ENCODE results near the gene CCDC149.

CCDC149 gene

DNA sequence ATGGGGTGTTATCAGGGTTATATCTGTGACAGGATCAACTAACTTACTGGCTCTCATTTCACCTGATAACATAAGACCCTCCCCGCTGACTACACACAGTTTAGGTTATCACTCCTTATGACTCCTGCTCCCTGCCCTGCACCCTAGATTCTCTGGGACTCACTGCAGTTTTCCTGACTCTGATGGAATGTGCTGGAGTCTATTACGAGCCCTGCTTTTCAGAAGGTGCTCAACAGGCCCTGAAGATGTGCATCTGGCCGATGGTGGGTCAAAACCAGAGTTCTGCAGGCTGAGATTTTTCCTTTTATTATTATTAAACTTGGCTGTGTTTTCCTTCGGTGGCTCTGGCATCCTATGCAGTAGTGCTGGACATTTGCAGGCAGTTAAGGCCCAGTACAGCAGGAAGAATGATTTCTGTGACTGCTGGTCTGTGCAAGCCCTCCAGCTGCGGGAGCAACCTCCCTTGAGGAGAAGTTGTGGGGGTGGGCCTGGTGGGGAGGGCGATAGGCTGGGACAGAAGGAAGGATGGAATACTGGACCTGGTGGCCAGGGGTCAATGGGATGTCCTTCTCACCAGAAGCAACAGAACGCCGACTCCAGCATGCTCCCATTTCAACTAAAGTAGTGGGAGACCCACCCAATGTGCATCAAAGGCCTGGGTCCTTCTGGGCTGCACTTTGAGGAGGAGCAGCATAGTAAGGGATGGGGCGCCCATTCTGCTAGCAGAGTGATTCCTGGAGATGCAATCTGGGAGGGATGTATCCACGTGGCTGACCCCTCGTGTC, 106.4 kb downstream of the CCDC149 start:
- H3K36me3 ChIP-seq (ENCODE audit: control insufficient read depth, insufficient read depth, low read length), result no peaks in the 10 kb centered on the region
- H3K4me3 ChIP-seq (ENCODE audit: low read length), result no peak overlapping the region
- H3K9ac ChIP-seq (ENCODE audit: low read length), result no peak overlapping the region
- peaks cover 6% of the 10 kb centered on the region for H3K27me3 ChIP-seq (ENCODE audit: control insufficient read depth, insufficient read depth, low read length)
- no peaks in the 10 kb centered on the region for H3K9me3 ChIP-seq (ENCODE audit: control insufficient read depth, low read length)
- H3K4me1 ChIP-seq (ENCODE audit: control insufficient read depth, insufficient read depth, low read length), result peaks cover 9% of the 10 kb centered on the region

DNA sequence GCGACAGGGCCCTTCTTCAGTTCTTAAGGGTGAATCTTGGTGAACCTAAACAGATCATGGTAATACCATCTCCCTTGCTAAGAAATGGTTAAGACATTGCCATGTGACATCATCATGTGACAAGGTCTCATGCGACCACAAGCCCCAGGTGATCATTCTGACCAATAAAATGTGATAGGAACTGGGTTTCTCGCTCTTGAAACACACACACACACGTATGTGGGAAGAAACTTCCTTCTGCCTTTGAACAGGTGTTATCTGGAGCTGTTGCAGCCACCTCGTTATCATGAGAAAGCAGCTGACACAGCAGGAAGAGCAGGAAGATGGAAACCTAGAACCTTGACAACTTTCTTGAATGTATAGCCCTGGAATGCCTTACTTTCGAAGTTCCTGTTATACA, 107.3 kb downstream of the CCDC149 start:
- Histone ChIP-seq H3K36me3 (ENCODE audit: control insufficient read depth, insufficient read depth, low read length) (no peaks in the 10 kb centered on the region), H3K4me3 (ENCODE audit: low read length) (no peak overlapping the region), H3K27me3 (ENCODE audit: control insufficient read depth, insufficient read depth, low read length) (peaks cover 14% of the 10 kb centered on the region), H3K4me1 (ENCODE audit: control insufficient read depth, insufficient read depth, low read length) (peaks cover 9% of the 10 kb centered on the region), H3K9me3 (ENCODE audit: control insufficient read depth, low read length) (no peaks in the 10 kb centered on the region), H3K9ac (ENCODE audit: low read length) (no peak overlapping the region)

- H3K4me1 ChIP-seq (ENCODE audit: control insufficient read depth, insufficient read depth, low read length), result peaks cover 11% of the 10 kb centered on the region
These were observed 107.8 kb downstream of the CCDC149 start for GRCh38 chr4:24805067-24805466.

GRCh38 chr4:24802648-24803047, 110.2 kb downstream of the CCDC149 start:
- Histone ChIP-seq H3K27me3 (ENCODE audit: control insufficient read depth, insufficient read depth, low read length) (peaks cover 39% of the 10 kb centered on the region), H3K4me1 (ENCODE audit: control insufficient read depth, insufficient read depth, low read length) (peaks cover 12% of the 10 kb centered on the region)

More at GRCh38 chr4:24805067-24805466, 107.8 kb downstream of the CCDC149 start:
- Histone ChIP-seq H3K4me3 (ENCODE audit: low read length) (no peak overlapping the region), H3K27me3 (ENCODE audit: control insufficient read depth, insufficient read depth, low read length) (peaks cover 19% of the 10 kb centered on the region), H3K9ac (ENCODE audit: low read length) (no peak overlapping the region), H3K9me3 (ENCODE audit: control insufficient read depth, low read length) (no peaks in the 10 kb centered on the region), H3K36me3 (ENCODE audit: control insufficient read depth, insufficient read depth, low read length) (no peaks in the 10 kb centered on the region)

GRCh38 chr4:24801136-24801855, 111.5 kb downstream of the CCDC149 start:
- Histone ChIP-seq H3K27me3 (ENCODE audit: control insufficient read depth, insufficient read depth, low read length) (peaks cover 50% of the 10 kb centered on the region), H3K4me1 (ENCODE audit: control insufficient read depth, insufficient read depth, low read length) (peaks cover 12% of the 10 kb centered on the region), H3K9me3 (ENCODE audit: control insufficient read depth, low read length) (no peaks in the 10 kb centered on the region), H3K9ac (ENCODE audit: low read length) (no peak overlapping the region), H3K36me3 (ENCODE audit: control insufficient read depth, insufficient read depth, low read length) (no peaks in the 10 kb centered on the region), H3K4me3 (ENCODE audit: low read length) (no peak overlapping the region)

More at GRCh38 chr4:24802648-24803047, 110.2 kb downstream of the CCDC149 start:
- H3K36me3 ChIP-seq (ENCODE audit: control insufficient read depth, insufficient read depth, low read length), result no peaks in the 10 kb centered on the region
- H3K9ac ChIP-seq (ENCODE audit: low read length), result no peak overlapping the region
- H3K9me3 ChIP-seq (ENCODE audit: control insufficient read depth, low read length), result no peaks in the 10 kb centered on the region
- H3K4me3 ChIP-seq (ENCODE audit: low read length), result no peak overlapping the region

DNA sequence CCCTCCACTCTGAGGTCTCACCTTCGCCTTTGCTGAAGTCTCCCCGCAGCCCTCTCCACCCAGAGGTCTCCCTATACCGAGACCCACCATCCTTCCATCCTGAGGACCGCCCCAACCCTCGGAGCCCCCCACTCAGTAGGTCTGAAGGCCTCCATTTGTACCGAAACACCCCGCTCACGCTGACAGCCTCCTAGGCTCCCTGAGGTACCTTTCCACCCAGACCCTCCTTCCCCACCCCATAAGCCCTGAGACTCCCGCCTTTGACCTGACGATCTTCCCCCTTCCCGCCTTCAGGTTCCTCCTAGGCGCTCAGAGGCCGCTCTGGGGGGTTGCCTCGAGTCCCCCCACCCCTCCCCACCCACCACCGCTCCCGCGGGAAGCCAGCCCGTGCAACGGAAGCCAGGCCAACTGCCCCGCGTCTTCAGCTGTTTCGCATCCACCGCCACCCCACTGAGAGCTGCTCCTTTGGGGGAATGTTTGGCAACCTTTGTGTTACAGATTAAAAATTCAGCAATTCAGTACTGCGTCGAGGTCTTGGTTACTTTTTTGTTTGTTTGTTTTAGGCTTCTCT, 112.4 kb downstream of the CCDC149 start:
- Histone ChIP-seq H3K9ac (ENCODE audit: low read length) (peak overlapping the region; percentile 31), H3K4me1 (ENCODE audit: control insufficient read depth, insufficient read depth, low read length) (peaks cover 21% of the 10 kb centered on the region), H3K27me3 (ENCODE audit: control insufficient read depth, insufficient read depth, low read length) (peaks cover 56% of the 10 kb centered on the region), H3K36me3 (ENCODE audit: control insufficient read depth, insufficient read depth, low read length) (no peaks in the 10 kb centered on the region), H3K4me3 (ENCODE audit: low read length) (no peak overlapping the region), H3K9me3 (ENCODE audit: control insufficient read depth, low read length) (no peaks in the 10 kb centered on the region)

GRCh38 chr4:24799544-24800324, 113.1 kb downstream of the CCDC149 start:
- no peaks in the 10 kb centered on the region for H3K9me3 ChIP-seq (ENCODE audit: control insufficient read depth, low read length)
- no peaks in the 10 kb centered on the region for H3K36me3 ChIP-seq (ENCODE audit: control insufficient read depth, insufficient read depth, low read length)
- H3K27me3 ChIP-seq (ENCODE audit: control insufficient read depth, insufficient read depth, low read length), result peaks cover 57% of the 10 kb centered on the region
- no peak overlapping the region for H3K4me3 ChIP-seq (ENCODE audit: low read length)
- H3K4me1 ChIP-seq (ENCODE audit: control insufficient read depth, insufficient read depth, low read length), result peaks cover 21% of the 10 kb centered on the region
- no peak overlapping the region for H3K9ac ChIP-seq (ENCODE audit: low read length)

DNA sequence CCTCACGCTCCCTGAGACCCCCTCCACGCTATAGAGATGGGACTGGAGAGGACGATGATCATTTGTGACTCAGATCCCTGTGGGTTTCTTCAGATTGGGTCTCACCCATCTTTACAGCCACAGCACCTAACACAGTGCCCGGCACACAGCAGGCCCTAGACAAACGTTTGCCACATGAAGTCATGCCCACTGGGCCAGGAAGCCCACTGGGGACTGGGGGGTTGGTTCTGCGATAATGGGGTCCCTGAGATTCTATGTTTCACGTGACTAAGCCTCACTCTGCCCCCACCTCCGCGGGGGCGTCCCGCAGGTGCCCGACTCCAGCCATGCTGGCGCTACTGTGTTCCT, 113.7 kb downstream of the CCDC149 start:
- no peaks in the 10 kb centered on the region for H3K36me3 ChIP-seq (ENCODE audit: control insufficient read depth, insufficient read depth, low read length)
- peaks cover 57% of the 10 kb centered on the region for H3K27me3 ChIP-seq (ENCODE audit: control insufficient read depth, insufficient read depth, low read length)
- H3K4me3 ChIP-seq (ENCODE audit: low read length), result no peak overlapping the region
- H3K4me1 ChIP-seq (ENCODE audit: control insufficient read depth, insufficient read depth, low read length), result peaks cover 18% of the 10 kb centered on the region
- H3K9me3 ChIP-seq (ENCODE audit: control insufficient read depth, low read length), result no peaks in the 10 kb centered on the region
- H3K9ac ChIP-seq (ENCODE audit: low read length), result no peak overlapping the region

- Histone ChIP-seq H3K27me3 (ENCODE audit: control insufficient read depth, insufficient read depth, low read length) (peaks cover 57% of the 10 kb centered on the region), H3K36me3 (ENCODE audit: control insufficient read depth, insufficient read depth, low read length) (no peaks in the 10 kb centered on the region), H3K9ac (ENCODE audit: low read length) (no peak overlapping the region), H3K4me1 (ENCODE audit: control insufficient read depth, insufficient read depth, low read length) (peaks cover 18% of the 10 kb centered on the region), H3K9me3 (ENCODE audit: control insufficient read depth, low read length) (no peaks in the 10 kb centered on the region), H3K4me3 (ENCODE audit: low read length) (no peak overlapping the region)
These were observed 114.7 kb downstream of the CCDC149 start for GRCh38 chr4:24798036-24798610.

GRCh38 chr4:24796620-24797019, 116.2 kb downstream of the CCDC149 start:
- peaks cover 53% of the 10 kb centered on the region for H3K27me3 ChIP-seq (ENCODE audit: control insufficient read depth, insufficient read depth, low read length)
- H3K9me3 ChIP-seq (ENCODE audit: control insufficient read depth, low read length), result no peaks in the 10 kb centered on the region
- peaks cover 18% of the 10 kb centered on the region for H3K4me1 ChIP-seq (ENCODE audit: control insufficient read depth, insufficient read depth, low read length)
- H3K9ac ChIP-seq (ENCODE audit: low read length), result no peak overlapping the region
- no peaks in the 10 kb centered on the region for H3K36me3 ChIP-seq (ENCODE audit: control insufficient read depth, insufficient read depth, low read length)
- H3K4me3 ChIP-seq (ENCODE audit: low read length), result no peak overlapping the region

DNA sequence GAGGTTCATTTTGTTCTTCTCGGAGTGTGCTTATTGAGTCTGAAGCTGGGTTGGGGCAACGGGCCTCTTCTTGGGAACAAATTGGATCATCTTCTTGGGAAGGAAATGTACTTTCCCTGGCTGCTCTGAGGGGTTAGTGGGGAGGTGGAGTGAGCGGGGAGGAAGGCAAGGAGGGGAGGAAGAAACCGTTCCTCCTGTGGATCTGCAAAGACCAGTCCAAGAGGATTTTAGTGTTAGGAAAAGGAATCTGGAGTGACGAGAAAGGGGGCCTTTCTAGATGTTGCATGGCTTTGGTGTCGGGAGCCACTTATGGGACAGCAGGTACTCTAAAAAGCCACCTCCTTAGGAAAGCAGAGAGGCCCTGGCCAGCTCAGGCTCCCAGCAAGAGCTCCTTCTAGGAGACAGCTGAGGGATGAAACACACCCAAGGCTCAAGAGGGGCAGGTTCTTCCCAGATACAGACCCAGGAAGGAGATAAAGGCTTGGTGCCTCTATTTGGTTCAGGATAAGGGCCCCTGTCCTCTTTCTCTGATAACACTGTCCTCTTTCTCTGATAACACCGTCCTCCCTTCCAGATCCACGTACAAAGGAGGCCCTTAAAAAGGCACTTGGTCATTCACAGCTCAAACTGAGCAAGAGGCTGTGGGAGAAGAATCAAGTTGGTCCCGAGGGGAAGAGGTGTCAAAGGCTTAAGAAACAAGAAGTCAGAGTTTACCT, 117.0 kb downstream of the CCDC149 start:
- Histone ChIP-seq H3K27me3 (ENCODE audit: control insufficient read depth, insufficient read depth, low read length) (peaks cover 45% of the 10 kb centered on the region), H3K4me1 (ENCODE audit: control insufficient read depth, insufficient read depth, low read length) (peaks cover 18% of the 10 kb centered on the region), H3K9ac (ENCODE audit: low read length) (peak overlapping the region; percentile 57), H3K9me3 (ENCODE audit: control insufficient read depth, low read length) (no peaks in the 10 kb centered on the region), H3K36me3 (ENCODE audit: control insufficient read depth, insufficient read depth, low read length) (no peaks in the 10 kb centered on the region), H3K4me3 (ENCODE audit: low read length) (no peak overlapping the region)

Data from mucosa of stomach (tissue), 1 donor.